Esophagus mucosa (tissue), 1 donor: Measurements from ENCODE around the gene CECR2. TPM values are rescaled to one million over a fixed set of nuclear protein-coding genes. Genes with fewer than 3 reads are reported as not detected.
A peak's percentile ranks its signal among the peaks of the same experiment; 100 is the strongest.

Experiments used
- ATAC-seq: fragments of 200-7000 bp; cut with Tn5 transposase; one replicate; pipeline ENCODE4 v1.9.1; 2020
- total RNA-seq: library from RNA; stranded (reverse); gene quantifications from one replicate; pipeline ENCODE4 v1.2.4, GENCODE V29; 2023
- donor health status: DM: yes; HTN: yes; CAD: no.

Gene CECR2
- total RNA-seq, 1 donor from 2014 or later = 0.40 TPM

GRCh38 chr22:17575681-17576080 is 206.4 kb downstream of the CECR2 start:
- no peak for ATAC-seq

- peak; percentile 93 for ATAC-seq
These were observed 207.2 kb downstream of the CECR2 start for GRCh38 chr22:17576470-17576869.

- no peak for ATAC-seq
These were observed 209.0 kb downstream of the CECR2 start for GRCh38 chr22:17578136-17578754.

- ATAC-seq = no peak
These were observed 210.3 kb downstream of the CECR2 start for GRCh38 chr22:17579535-17579981.

- no peak for ATAC-seq
These were observed 211.3 kb downstream of the CECR2 start for GRCh38 chr22:17580441-17581031.

- ATAC-seq = no peak
These were observed 211.8 kb downstream of the CECR2 start for GRCh38 chr22:17581056-17581455.

- ATAC-seq = no peak
These were observed 212.4 kb downstream of the CECR2 start for GRCh38 chr22:17581631-17582030.

- no peak for ATAC-seq
These were observed 213.9 kb downstream of the CECR2 start for GRCh38 chr22:17583151-17583550.

GRCh38 chr22:17586831-17587440 is 217.7 kb downstream of the CECR2 start:
- peak; percentile 41 for ATAC-seq

GRCh38 chr22:17587629-17588028 is 218.4 kb downstream of the CECR2 start:
- ATAC-seq = no peak

- ATAC-seq = no peak
These were observed 219.3 kb downstream of the CECR2 start for GRCh38 chr22:17588606-17589005.

- ATAC-seq = no peak
These were observed 220.6 kb downstream of the CECR2 start for GRCh38 chr22:17589810-17590375.

- no peak for ATAC-seq
These were observed 221.3 kb downstream of the CECR2 start for GRCh38 chr22:17590586-17590985.

GRCh38 chr22:17592201-17592600 is 222.9 kb downstream of the CECR2 start:
- no peak for ATAC-seq

- no peak for ATAC-seq
These were observed 227.0 kb downstream of the CECR2 start for GRCh38 chr22:17596226-17596625.

- ATAC-seq = no peak
These were observed 228.0 kb downstream of the CECR2 start for GRCh38 chr22:17597217-17597616.

GRCh38 chr22:17598318-17598717 is 229.1 kb downstream of the CECR2 start:
- ATAC-seq = no peak

- ATAC-seq = no peak
These were observed 231.8 kb downstream of the CECR2 start for GRCh38 chr22:17601031-17601430.

- ATAC-seq = no peak
These were observed 234.4 kb downstream of the CECR2 start for GRCh38 chr22:17603668-17604067.

- no peak for ATAC-seq
These were observed 237.2 kb downstream of the CECR2 start for GRCh38 chr22:17606496-17606895.
